ENCODE data around the gene AP1G2.

AP1G2 gene

DNA sequence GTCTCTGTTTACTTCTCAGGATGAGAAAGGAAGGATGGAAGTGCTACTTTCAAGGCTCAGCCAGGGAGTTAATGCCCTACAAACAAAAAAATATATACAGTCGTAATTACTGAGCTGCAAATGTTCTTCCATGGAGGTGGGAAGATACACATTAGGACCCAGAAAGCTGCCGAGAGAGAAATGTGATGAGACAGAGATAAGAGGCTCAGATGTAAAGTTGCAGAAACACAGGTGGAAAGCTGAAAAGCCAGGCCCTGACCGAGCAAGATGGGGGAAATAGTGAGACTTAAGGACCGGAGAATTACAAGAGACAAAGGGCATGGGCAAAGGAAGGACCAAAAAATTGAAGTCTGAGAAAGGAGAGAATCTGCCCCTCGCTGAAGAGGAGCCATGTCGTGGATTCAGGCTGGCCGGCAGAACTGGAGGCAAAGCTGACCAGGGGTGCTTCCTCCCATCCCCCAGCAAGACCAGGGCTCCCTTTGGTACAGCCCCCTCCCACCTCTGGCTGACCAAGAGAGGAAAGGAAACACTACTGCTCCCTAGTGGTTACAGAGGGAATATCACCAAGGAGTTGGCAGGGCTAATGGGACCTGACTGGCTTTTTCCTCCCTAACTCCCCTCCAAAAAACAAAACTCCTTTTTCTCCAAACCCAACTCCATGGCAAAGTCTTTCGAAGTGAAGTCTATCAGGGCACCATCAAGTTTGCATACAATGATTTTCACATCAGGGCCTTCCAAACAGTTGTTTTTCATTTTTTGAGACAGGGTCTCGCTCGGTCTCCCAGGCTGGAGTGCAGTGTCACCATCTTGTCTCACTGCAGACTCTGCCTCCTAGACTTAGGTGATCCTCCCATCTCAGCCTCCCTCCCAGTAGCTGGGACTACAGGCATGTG, 28.1 kb downstream of the AP1G2 start:
- WGBS: 39% methylated on average over 10 of the region's 10 CpGs
- no peaks in the 10 kb centered on the region for H3K9me3 ChIP-seq (ENCODE audit: control insufficient read depth, low read length)
- H2AK5ac ChIP-seq (ENCODE audit: low read length, severe bottlenecking): no peak overlapping the region
- no peak overlapping the region for H2AFZ ChIP-seq (ENCODE audit: low read depth, low read length)
- no peak overlapping the region for H3K4me3 ChIP-seq (ENCODE audit: insufficient read depth in 1 of 2, low read depth in 1 of 2, low read length in 2 of 2)
- H2BK15ac ChIP-seq (ENCODE audit: low read depth, poor library complexity, severe bottlenecking): no peak overlapping the region
- no peak overlapping the region for H3K27ac ChIP-seq (ENCODE audit: low read length, poor library complexity, severe bottlenecking)
- H2BK120ac ChIP-seq (ENCODE audit: low read depth, low read length): no peak overlapping the region
- peaks cover 5% of the 10 kb centered on the region for H3K4me1 ChIP-seq (ENCODE audit: control insufficient read depth, insufficient read depth, low read depth, low read length)
- no peak overlapping the region for H2BK12ac ChIP-seq (ENCODE audit: low read length in 2 of 2)
- H3K36me3 ChIP-seq (ENCODE audit: control insufficient read depth in 1 of 2, insufficient read depth in 2 of 2, low read depth in 1 of 2, low read length in 2 of 2): peaks cover 0 to 10% of the 10 kb centered on the region in 2 experiments
- H4K8ac ChIP-seq (ENCODE audit: low read length): no peak overlapping the region
- H3K14ac ChIP-seq (ENCODE audit: low read length in 2 of 2): no peak overlapping the region
- peaks cover 3% of the 10 kb centered on the region for H3K79me1 ChIP-seq (replicated peaks; ENCODE audit: low read length, poor library complexity, severe bottlenecking)
- H3K4ac ChIP-seq (ENCODE audit: low read depth in 1 of 2, low read length in 2 of 2): no peak overlapping the region
- H3K23ac ChIP-seq (ENCODE audit: low read length in 2 of 2): no peak overlapping the region
- H4K91ac ChIP-seq (ENCODE audit: low read length): no peak overlapping the region
- H3K9ac ChIP-seq (ENCODE audit: low read length): peak overlapping the region; percentile 12
- peak; percentile 50 for DNase-seq
- no peak overlapping the region for H2BK5ac ChIP-seq (ENCODE audit: low read depth, low read length, poor library complexity, severe bottlenecking)
- H3K4me2 ChIP-seq (ENCODE audit: low read length, poor library complexity, severe bottlenecking): no peak overlapping the region
- H3K27me3 ChIP-seq (ENCODE audit: control insufficient read depth in 1 of 2, insufficient read depth in 1 of 2, low read length in 2 of 2): no peaks in the 10 kb centered on the region
- no peak overlapping the region for H3K18ac ChIP-seq (ENCODE audit: low read depth in 1 of 2, low read length in 2 of 2)

DNA sequence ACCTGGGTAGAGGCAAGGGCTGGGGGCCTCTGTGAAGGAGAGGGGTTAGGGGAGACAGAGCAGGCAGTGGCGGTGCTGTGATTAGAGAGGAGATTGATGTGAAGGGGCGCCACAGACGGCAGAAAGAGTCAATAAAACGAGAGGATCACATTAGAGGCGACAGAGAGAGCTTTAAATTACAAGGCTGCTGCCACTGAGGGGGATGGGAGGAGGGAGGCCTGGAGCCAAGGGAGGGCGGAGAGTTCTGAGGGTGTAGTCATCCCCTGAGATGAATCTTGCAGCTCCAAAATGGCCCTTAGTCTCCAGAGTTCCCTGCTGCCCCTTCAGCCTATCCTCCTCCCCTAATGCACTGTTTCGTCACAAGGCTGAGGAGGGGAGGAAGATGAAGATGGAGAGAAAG, 28.8 kb downstream of the AP1G2 start:
- Histone ChIP-seq H3K4me2 (ENCODE audit: low read length, poor library complexity, severe bottlenecking) (no peak overlapping the region), H3K4me1 (ENCODE audit: control insufficient read depth, insufficient read depth, low read depth, low read length) (peaks cover 5% of the 10 kb centered on the region), H3K9ac (ENCODE audit: low read length) (peak overlapping the region; percentile 12), H3K27ac (ENCODE audit: low read length, poor library complexity, severe bottlenecking) (no peak overlapping the region), H3K27me3 (ENCODE audit: control insufficient read depth in 1 of 2, insufficient read depth in 1 of 2, low read length in 2 of 2) (no peaks in the 10 kb centered on the region), H2BK12ac (ENCODE audit: low read length in 2 of 2) (no peak overlapping the region), H4K8ac (ENCODE audit: low read length) (peak overlapping the region; percentile 50), H3K4me3 (ENCODE audit: insufficient read depth in 1 of 2, low read depth in 1 of 2, low read length in 2 of 2) (peak overlapping the region in 1 of 2 experiments; percentile 8), H3K23ac (ENCODE audit: low read length in 2 of 2) (no peak overlapping the region), H3K36me3 (ENCODE audit: control insufficient read depth in 1 of 2, insufficient read depth in 2 of 2, low read depth in 1 of 2, low read length in 2 of 2) (peaks cover 0 to 17% of the 10 kb centered on the region in 2 experiments), H2BK120ac (ENCODE audit: low read depth, low read length) (no peak overlapping the region), H3K14ac (ENCODE audit: low read length in 2 of 2) (peak overlapping the region in 1 of 2 experiments; percentile 18), H3K18ac (ENCODE audit: low read depth in 1 of 2, low read length in 2 of 2) (no peak overlapping the region), H2BK5ac (ENCODE audit: low read depth, low read length, poor library complexity, severe bottlenecking) (no peak overlapping the region), H4K91ac (ENCODE audit: low read length) (peak overlapping the region; percentile 40), H3K9me3 (ENCODE audit: control insufficient read depth, low read length) (no peaks in the 10 kb centered on the region), H3K4ac (ENCODE audit: low read depth in 1 of 2, low read length in 2 of 2) (no peak overlapping the region), H3K79me1 (replicated peaks; ENCODE audit: low read length, poor library complexity, severe bottlenecking) (peaks cover 3% of the 10 kb centered on the region), H2AK5ac (ENCODE audit: low read length, severe bottlenecking) (no peak overlapping the region), H2AFZ (ENCODE audit: low read depth, low read length) (no peak overlapping the region), H2BK15ac (ENCODE audit: low read depth, poor library complexity, severe bottlenecking) (no peak overlapping the region)
- no peak for DNase-seq
- 15% methylated on average over 5 of the region's 7 CpGs for WGBS

DNA sequence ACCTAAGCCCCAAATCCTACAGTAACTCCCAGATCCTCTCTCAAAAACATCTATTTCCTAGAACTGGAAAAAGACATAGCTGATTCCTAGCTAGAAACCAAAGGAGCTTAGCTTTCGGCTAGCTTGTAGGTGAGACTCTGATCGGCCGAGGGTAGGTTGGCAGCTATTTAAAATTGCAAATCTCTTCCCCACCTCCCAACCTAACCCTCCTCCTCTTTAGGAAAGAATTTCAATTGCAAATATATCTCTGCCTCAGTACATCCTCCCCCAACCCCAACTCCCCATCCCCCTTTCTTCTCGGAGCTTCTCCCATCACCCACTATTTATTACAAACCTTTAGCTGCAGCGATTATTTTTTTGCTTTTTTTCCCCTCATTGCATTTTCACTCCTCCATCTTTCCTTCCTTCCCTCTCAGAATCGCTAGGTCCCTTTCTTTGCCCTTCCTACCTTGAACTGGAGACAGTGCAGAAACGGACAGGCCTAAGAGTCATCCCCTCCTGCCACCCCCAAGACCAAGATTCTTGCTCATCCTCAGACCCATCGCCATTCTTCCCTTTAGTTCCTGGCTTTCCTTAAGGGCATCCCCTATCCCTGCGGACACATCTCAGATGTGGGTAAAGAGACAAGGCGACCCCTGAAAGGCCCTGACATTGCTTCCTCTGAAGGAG, 29.4 kb downstream of the AP1G2 start:
- H2AK5ac ChIP-seq (ENCODE audit: low read length, severe bottlenecking): no peak overlapping the region
- peaks cover 0 to 21% of the 10 kb centered on the region in 2 experiments for H3K36me3 ChIP-seq (ENCODE audit: control insufficient read depth in 1 of 2, insufficient read depth in 2 of 2, low read depth in 1 of 2, low read length in 2 of 2)
- H2AFZ ChIP-seq (ENCODE audit: low read depth, low read length): no peak overlapping the region
- 36% methylated on average over 10 of the region's 10 CpGs for WGBS
- no peaks in the 10 kb centered on the region for H3K9me3 ChIP-seq (ENCODE audit: control insufficient read depth, low read length)
- peaks cover 5% of the 10 kb centered on the region for H3K4me1 ChIP-seq (ENCODE audit: control insufficient read depth, insufficient read depth, low read depth, low read length)
- peak overlapping the region; percentile 50 for H4K8ac ChIP-seq (ENCODE audit: low read length)
- H3K18ac ChIP-seq (ENCODE audit: low read depth in 1 of 2, low read length in 2 of 2): no peak overlapping the region
- no peak overlapping the region for H2BK5ac ChIP-seq (ENCODE audit: low read depth, low read length, poor library complexity, severe bottlenecking)
- peaks cover 3% of the 10 kb centered on the region for H3K79me1 ChIP-seq (replicated peaks; ENCODE audit: low read length, poor library complexity, severe bottlenecking)
- H3K27me3 ChIP-seq (ENCODE audit: control insufficient read depth in 1 of 2, insufficient read depth in 1 of 2, low read length in 2 of 2): no peaks in the 10 kb centered on the region
- H3K23ac ChIP-seq (ENCODE audit: low read length in 2 of 2): no peak overlapping the region
- H3K4me2 ChIP-seq (ENCODE audit: low read length, poor library complexity, severe bottlenecking): no peak overlapping the region
- no peak overlapping the region for H3K9ac ChIP-seq (ENCODE audit: low read length)
- no peak overlapping the region for H3K14ac ChIP-seq (ENCODE audit: low read length in 2 of 2)
- H3K4me3 ChIP-seq (ENCODE audit: insufficient read depth in 1 of 2, low read depth in 1 of 2, low read length in 2 of 2): no peak overlapping the region
- DNase-seq: no peak
- no peak overlapping the region for H4K91ac ChIP-seq (ENCODE audit: low read length)
- no peak overlapping the region for H3K27ac ChIP-seq (ENCODE audit: low read length, poor library complexity, severe bottlenecking)
- no peak overlapping the region for H2BK12ac ChIP-seq (ENCODE audit: low read length in 2 of 2)
- no peak overlapping the region for H3K4ac ChIP-seq (ENCODE audit: low read depth in 1 of 2, low read length in 2 of 2)
- no peak overlapping the region for H2BK15ac ChIP-seq (ENCODE audit: low read depth, poor library complexity, severe bottlenecking)
- no peak overlapping the region for H2BK120ac ChIP-seq (ENCODE audit: low read depth, low read length)

DNA sequence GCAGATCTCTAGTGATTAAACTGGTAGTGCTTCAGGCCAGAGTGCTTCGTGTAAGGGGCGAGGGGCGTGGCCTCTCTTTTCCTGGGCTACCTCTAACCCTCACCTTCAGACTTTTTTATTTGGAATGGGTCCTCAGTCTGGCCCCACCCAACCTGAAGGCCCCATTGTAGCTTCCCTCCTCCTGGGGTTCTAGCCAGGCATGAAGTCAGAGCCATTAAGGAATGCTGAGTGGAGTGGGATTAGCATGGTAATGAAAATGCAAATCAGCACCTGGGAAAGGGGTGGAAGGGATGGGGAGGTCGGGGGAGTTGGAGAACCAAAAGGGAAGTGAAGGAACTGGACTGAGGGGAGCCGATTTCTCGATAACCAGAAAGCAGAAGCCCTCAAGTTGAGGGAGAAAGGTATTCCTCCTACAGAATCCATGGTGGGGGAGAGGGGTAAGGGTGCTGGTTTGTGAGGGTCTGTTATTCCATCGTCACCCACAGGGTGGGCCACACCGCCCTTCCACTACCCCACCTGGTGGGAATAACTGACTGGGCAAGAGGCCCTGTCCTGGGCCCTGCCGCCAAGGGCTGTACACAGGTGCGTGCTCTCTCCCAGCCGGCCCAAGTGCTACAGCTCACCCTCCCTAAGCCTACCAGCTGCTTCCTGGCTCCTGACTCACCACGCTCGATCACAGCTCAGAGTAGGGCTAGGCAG, 30.1 kb downstream of the AP1G2 start:
- 38% methylated on average over 13 of the region's 13 CpGs for WGBS
- Histone ChIP-seq H3K4me3 (ENCODE audit: insufficient read depth in 1 of 2, low read depth in 1 of 2, low read length in 2 of 2) (no peak overlapping the region), H3K27ac (ENCODE audit: low read length, poor library complexity, severe bottlenecking) (no peak overlapping the region), H2BK15ac (ENCODE audit: low read depth, poor library complexity, severe bottlenecking) (no peak overlapping the region), H3K18ac (ENCODE audit: low read depth in 1 of 2, low read length in 2 of 2) (no peak overlapping the region), H2BK5ac (ENCODE audit: low read depth, low read length, poor library complexity, severe bottlenecking) (no peak overlapping the region), H3K4me2 (ENCODE audit: low read length, poor library complexity, severe bottlenecking) (no peak overlapping the region), H3K79me1 (replicated peaks; ENCODE audit: low read length, poor library complexity, severe bottlenecking) (peaks cover 3% of the 10 kb centered on the region), H3K36me3 (ENCODE audit: control insufficient read depth in 1 of 2, insufficient read depth in 2 of 2, low read depth in 1 of 2, low read length in 2 of 2) (peaks cover 0 to 28% of the 10 kb centered on the region in 2 experiments), H3K9ac (ENCODE audit: low read length) (no peak overlapping the region), H4K8ac (ENCODE audit: low read length) (no peak overlapping the region), H4K91ac (ENCODE audit: low read length) (no peak overlapping the region), H2AK5ac (ENCODE audit: low read length, severe bottlenecking) (no peak overlapping the region), H3K9me3 (ENCODE audit: control insufficient read depth, low read length) (no peaks in the 10 kb centered on the region), H3K4ac (ENCODE audit: low read depth in 1 of 2, low read length in 2 of 2) (no peak overlapping the region), H3K27me3 (ENCODE audit: control insufficient read depth in 1 of 2, insufficient read depth in 1 of 2, low read length in 2 of 2) (no peaks in the 10 kb centered on the region), H2BK12ac (ENCODE audit: low read length in 2 of 2) (no peak overlapping the region), H2AFZ (ENCODE audit: low read depth, low read length) (no peak overlapping the region), H3K23ac (ENCODE audit: low read length in 2 of 2) (no peak overlapping the region), H3K14ac (ENCODE audit: low read length in 2 of 2) (no peak overlapping the region), H3K4me1 (ENCODE audit: control insufficient read depth, insufficient read depth, low read depth, low read length) (peaks cover 5% of the 10 kb centered on the region), H2BK120ac (ENCODE audit: low read depth, low read length) (no peak overlapping the region)
- DNase-seq: no peak
